ENCODE data around the gene SLC38A2.

GRCh38 chr12:46364300-46364696, 8.3 kb downstream of the SLC38A2 start:
- TF ChIP-seq CTCF (IDR thresholded peaks at IDR 0.05) (no peak), EZH2 (IDR thresholded peaks at IDR 0.05) (no peak), EZH2phosphoT487 (IDR thresholded peaks at IDR 0.05) (no peak)

All from neural progenitor cell (in vitro differentiated cells).